Fibroblast of upper back skin (primary cell): ENCODE data around the gene LY6G6F.

Experiments used
- DNase-seq: peaks from one replicate; pipeline ENCODE4 v3.0.0-alpha.2; 2013

The LY6G6F gene

GRCh38 chr6:31740397-31741223, 33.9 kb downstream of the LY6G6F start:
- DNase-seq, result no peak

DNA sequence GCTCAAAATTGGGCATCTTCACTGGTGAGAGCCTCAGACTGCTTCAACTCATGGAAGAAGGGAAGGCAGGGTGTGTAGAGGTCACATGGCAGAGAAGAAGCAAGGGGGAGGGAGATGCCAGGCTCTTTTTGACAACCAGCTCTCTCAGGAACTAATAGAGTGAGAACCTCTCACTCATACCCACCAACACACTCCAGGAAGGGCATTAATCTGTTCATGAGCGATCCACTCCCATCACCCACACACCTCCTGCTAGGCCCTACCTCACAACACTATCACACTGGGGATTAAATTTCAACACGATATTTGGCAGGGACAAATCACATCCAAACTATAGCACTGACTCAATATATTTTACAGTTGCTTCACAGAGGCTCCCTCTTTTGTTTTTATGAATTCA, 35.1 kb downstream of the LY6G6F start:
- DNase-seq, result no peak

DNA sequence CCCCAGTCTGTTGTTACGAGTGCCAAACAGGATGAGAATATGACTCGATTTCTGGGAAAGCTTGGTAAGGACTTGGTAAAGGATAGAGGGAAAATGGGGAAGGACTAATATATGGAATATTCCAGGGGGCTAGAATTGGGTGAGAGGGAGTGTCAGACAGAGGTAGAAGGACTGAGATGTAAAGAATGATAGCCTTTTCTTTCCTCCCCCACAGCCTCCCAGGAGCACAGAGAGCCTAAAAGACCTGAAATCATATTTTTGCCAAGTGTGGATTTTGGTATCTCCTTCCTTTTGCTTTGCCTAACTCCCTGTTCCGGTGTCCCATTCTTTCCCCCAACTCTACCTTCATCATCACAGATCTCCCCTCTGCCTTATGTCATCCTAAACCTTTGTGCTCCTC, 36.2 kb downstream of the LY6G6F start:
- DNase-seq, result no peak

GRCh38 chr6:31744422-31744821, 37.8 kb downstream of the LY6G6F start:
- no peak for DNase-seq

- no peak for DNase-seq
Observed at GRCh38 chr6:31749301-31750036, 42.8 kb downstream of the LY6G6F start.

- no peak for DNase-seq
Observed at GRCh38 chr6:31750411-31751022, 43.9 kb downstream of the LY6G6F start.

DNA sequence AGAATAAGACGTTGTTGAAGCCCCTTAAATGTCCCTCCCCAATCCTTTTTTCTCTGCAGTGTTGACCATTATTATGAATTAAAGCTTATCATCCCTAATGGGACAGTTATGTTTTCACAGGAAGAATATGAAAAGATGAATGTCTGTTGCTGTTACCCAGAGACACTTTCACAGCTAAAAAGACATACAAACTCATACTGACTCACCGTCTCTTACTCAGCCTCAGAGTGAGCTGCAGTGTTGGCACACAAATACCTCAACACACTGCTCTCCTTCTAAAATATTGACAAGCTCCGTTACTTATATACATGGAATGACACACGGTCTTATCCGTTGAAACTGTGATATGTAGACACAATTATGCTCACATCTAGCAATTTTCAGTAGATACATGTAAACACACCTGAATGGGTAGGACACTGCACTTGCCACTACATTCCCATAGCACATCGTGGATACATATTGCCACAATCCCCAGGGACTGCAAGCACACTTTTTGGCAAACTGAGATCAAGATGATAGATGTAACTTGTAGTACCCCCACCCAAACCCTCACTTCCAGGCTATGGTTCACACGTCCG, 46.2 kb downstream of the LY6G6F start:
- peak; percentile 71 for DNase-seq

GRCh38 chr6:31758281-31758680, 51.6 kb downstream of the LY6G6F start:
- no peak for DNase-seq
